ENCODE measurements around the gene DHRS4L2.
"Not testable (repeated sequence)": the region's sequence is repeated elsewhere in the genome, so short reads cannot be mapped to it uniquely, and the experiment has no call there.

DNA sequence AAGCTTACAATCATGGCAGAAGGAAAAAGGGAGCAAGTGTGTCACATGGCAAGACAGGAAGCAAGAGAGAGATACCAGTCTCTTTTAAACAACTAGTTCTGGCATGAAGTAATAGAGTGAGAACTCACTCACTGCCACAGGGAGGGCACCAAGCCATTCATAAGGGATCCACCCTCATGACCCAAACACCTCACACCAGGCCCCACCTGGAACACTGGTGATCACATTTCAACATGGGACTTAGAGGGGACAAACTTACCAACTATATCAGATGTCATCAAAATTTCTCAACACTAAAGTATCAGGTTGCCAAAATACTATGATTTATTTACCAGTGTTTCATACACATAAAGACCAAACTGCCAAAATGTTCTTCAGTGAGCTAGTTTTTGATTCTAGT is 27.8 kb upstream of the DHRS4L2 start:
- TF ChIP-seq, protein P1, sequence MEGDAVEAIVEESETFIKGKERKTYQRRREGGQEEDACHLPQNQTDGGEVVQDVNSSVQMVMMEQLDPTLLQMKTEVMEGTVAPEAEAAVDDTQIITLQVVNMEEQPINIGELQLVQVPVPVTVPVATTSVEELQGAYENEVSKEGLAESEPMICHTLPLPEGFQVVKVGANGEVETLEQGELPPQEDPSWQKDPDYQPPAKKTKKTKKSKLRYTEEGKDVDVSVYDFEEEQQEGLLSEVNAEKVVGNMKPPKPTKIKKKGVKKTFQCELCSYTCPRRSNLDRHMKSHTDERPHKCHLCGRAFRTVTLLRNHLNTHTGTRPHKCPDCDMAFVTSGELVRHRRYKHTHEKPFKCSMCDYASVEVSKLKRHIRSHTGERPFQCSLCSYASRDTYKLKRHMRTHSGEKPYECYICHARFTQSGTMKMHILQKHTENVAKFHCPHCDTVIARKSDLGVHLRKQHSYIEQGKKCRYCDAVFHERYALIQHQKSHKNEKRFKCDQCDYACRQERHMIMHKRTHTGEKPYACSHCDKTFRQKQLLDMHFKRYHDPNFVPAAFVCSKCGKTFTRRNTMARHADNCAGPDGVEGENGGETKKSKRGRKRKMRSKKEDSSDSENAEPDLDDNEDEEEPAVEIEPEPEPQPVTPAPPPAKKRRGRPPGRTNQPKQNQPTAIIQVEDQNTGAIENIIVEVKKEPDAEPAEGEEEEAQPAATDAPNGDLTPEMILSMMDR (IDR thresholded peaks at IDR 0.05; ENCODE audit: low read length): not testable (repeated sequence)
- TF ChIP-seq EZH2 (optimal IDR thresholded peaks at IDR 0.05; ENCODE audit: low read depth, low read length): not testable (repeated sequence)

Data from MM.1S (cell line).